Adrenal gland (tissue), 5 donors: ENCODE results near the gene PDE7B.

Experiments
- CTCF ChIP-seq, 6 experiments: fragments of 450-650 bp in 4 of 6; fragments of 200-600 bp in 2 of 6; sonication (generic) in 1 of 6; IDR thresholded peaks; 1 replicate in 5 of 6; 2 replicates in 1 of 6; pipeline versions ENCODE4 v1.5.1 to v1.8.0; 2016 to 2021; ENCODE audit warnings: antibody characterized with exemption in 6 of 6, mild to moderate bottlenecking in 2 of 6, moderate library complexity in 1 of 6
- POLR2A ChIP-seq, 2 donors: fragments of 450-650 bp; IDR thresholded peaks; one replicate each; pipeline ENCODE4 v1.6.1; 2017; ENCODE audit warnings: antibody characterized with exemption in 2 of 2, mild to moderate bottlenecking in 2 of 2, moderate library complexity in 1 of 2
- donor health status: DM: no; HTN: no; CAD: no.

- TF ChIP-seq CTCF (IDR thresholded peaks at IDR 0.05): no peak
- no peak for TF ChIP-seq POLR2A (IDR thresholded peaks at IDR 0.05)
These were observed 9.7 kb downstream of the PDE7B start for GRCh38 chr6:135861189-135861588.
